HL-60 (cell line): ENCODE measurements around the gene PHIP.

Experiments
- CTCF ChIP-seq: IDR thresholded peaks from one replicate; pipeline ENCODE4 v1.5.1; 2011; ENCODE audit warnings: low read length, control low read depth, inconsistent platforms; ENCODE audit not compliant: insufficient read depth
- POLR2AphosphoS5 ChIP-seq: IDR thresholded peaks from 2 replicates; pipeline ENCODE4 v1.6.1; 2012; ENCODE audit warnings: low read depth
- REST ChIP-seq: IDR thresholded peaks from 2 replicates; pipeline ENCODE4 v1.6.1; 2012; ENCODE audit warnings: low read depth; ENCODE audit not compliant: insufficient replicate concordance

- TF ChIP-seq REST (no peak), CTCF (no peak), POLR2AphosphoS5 (no peak)
These were observed 1.9 kb downstream of the PHIP start for GRCh38 chr6:79076160-79076559.
